H1 (cell line): ENCODE results near the gene COQ7. TPM values are rescaled to one million over a fixed set of nuclear protein-coding genes. Genes with fewer than 3 reads are reported as not detected.

Experiments
- ATF2 ChIP-seq: IDR thresholded peaks from 2 replicates; pipeline ENCODE4 v1.6.1; 2012; ENCODE audit warnings: low read length, inconsistent platforms
- BACH1 ChIP-seq: IDR thresholded peaks from 2 replicates; pipeline ENCODE4 v1.6.1; 2012; ENCODE audit warnings: low read length, improper control_type of control experiment
- CEBPB ChIP-seq: IDR thresholded peaks from 2 replicates; pipeline ENCODE4 v1.6.1; 2012; ENCODE audit warnings: low read depth, low read length
- CHD2 ChIP-seq: IDR thresholded peaks from 2 replicates; pipeline ENCODE4 v1.6.1; 2012; ENCODE audit warnings: low read length, improper control_type of control experiment
- CHD7 ChIP-seq: fragments of 300-600 bp; sonication (generic); IDR thresholded peaks from 2 replicates; pipeline ENCODE4 v1.7.1; 2012; ENCODE audit warnings: low read length, moderate library complexity, mild to moderate bottlenecking, inconsistent platforms; ENCODE audit not compliant: insufficient replicate concordance
- CREB1 ChIP-seq: IDR thresholded peaks from 2 replicates; pipeline ENCODE4 v1.6.1; 2012; ENCODE audit warnings: inconsistent platforms
- EGR1 ChIP-seq: IDR thresholded peaks from 2 replicates; pipeline ENCODE4 v1.6.1; 2011; ENCODE audit warnings: low read depth, low read length, borderline replicate concordance
- HDAC6 ChIP-seq: IDR thresholded peaks from one replicate; pipeline ENCODE4 v1.7.1; 2012; ENCODE audit warnings: low read depth, mild to moderate bottlenecking, inconsistent platforms, low read length, moderate library complexity
- SP4 ChIP-seq: IDR thresholded peaks from 2 replicates; pipeline ENCODE4 v1.6.1; 2012; ENCODE audit warnings: low read length, inconsistent platforms
- TCF12 ChIP-seq: IDR thresholded peaks from 2 replicates; pipeline ENCODE4 v1.6.1; 2011; ENCODE audit warnings: low read depth, mild to moderate bottlenecking, low read length
- YY1 ChIP-seq: IDR thresholded peaks from 2 replicates; pipeline ENCODE4 v1.6.1; 2011; ENCODE audit warnings: low read depth, mild to moderate bottlenecking, low read length
- polyA plus RNA-seq, 7 experiments: library from polyadenylated mRNA; depleted of rRNA in 3 of 7; stranded (reverse) in 5 of 7; unstranded in 2 of 7; fragments of >200 nt in 5 of 7; fragments of 200-250 nt in 2 of 7; gene quantifications; 1 replicate in 5 of 7; 2 replicates in 1 of 7; 4 replicates in 1 of 7; pipeline versions ENCODE4 v1.2.1 to v1.2.3, GENCODE V29; 2011 to 2013; ENCODE audit warnings: missing spikeins in 2 of 7, mixed read lengths in 2 of 7
- total RNA-seq: library from RNA; stranded (reverse); fragmentation: NEBNext Ultra II Directional; extraction: Animal tissue kit (Norgen Biotek cat#: 25700); gene quantifications from 2 replicates; pipeline ENCODE4 v1.2.1, GENCODE V29; 2021

Gene COQ7
- total and polyA plus RNA-seq, 2 of the 8 experiments (the other 6 are each of a cell fraction or from before 2014, with no cell fraction given) = 7.1 to 15.2 TPM

GRCh38 chr16:19021747-19022146 lies 45.7 kb upstream of the COQ7 start (continued):
- TF ChIP-seq CHD7 (no peak), ATF2 (no peak), CEBPB (no peak), TCF12 (no peak), CREB1 (no peak), SP4 (no peak), YY1 (no peak), EGR1 (no peak), CHD2 (no peak), HDAC6 (no peak), BACH1 (no peak)
- TF ChIP-seq, all 59 proteins: peak for 0
